Measurements from ENCODE around the gene PHF11. TPM values are rescaled to one million over a fixed set of nuclear protein-coding genes. Genes with fewer than 3 reads are reported as not detected.
A peak's percentile ranks its signal among the peaks of the same experiment; 100 is the strongest.

Gene PHF11
- total and polyA plus RNA-seq, 2 of the 13 experiments (the other 11 are each of a cell fraction or from before 2014, with no cell fraction given) = 15.8 to 22.0 TPM

DNA sequence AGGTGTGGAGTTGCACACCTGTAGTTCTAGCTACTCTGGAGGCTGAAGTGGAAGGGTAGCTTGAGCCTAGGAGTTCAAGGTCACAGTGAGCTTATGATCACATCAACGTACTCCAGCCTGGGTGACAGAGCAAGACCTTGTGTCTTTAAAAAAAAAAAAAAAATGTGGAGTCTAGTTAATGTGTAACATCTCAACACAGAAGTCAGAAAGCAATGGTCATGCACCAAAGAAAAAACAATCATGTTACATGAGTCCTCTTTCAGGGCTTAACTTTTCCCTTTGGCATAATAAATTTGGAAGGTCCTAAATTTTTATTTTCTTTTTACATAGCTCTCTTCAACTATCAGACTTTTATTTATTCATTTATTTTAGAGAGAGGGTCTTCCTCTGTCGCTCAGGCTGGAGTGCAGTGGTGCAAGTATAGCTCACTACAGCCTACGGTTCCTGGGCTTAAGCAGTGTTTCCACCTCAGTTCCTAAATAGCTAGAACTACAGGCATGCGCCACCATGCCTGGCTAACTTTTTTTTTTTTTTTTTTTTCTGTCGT lies 29.4 kb upstream of the PHF11 start (continued):
- TF ChIP-seq, protein P1, sequence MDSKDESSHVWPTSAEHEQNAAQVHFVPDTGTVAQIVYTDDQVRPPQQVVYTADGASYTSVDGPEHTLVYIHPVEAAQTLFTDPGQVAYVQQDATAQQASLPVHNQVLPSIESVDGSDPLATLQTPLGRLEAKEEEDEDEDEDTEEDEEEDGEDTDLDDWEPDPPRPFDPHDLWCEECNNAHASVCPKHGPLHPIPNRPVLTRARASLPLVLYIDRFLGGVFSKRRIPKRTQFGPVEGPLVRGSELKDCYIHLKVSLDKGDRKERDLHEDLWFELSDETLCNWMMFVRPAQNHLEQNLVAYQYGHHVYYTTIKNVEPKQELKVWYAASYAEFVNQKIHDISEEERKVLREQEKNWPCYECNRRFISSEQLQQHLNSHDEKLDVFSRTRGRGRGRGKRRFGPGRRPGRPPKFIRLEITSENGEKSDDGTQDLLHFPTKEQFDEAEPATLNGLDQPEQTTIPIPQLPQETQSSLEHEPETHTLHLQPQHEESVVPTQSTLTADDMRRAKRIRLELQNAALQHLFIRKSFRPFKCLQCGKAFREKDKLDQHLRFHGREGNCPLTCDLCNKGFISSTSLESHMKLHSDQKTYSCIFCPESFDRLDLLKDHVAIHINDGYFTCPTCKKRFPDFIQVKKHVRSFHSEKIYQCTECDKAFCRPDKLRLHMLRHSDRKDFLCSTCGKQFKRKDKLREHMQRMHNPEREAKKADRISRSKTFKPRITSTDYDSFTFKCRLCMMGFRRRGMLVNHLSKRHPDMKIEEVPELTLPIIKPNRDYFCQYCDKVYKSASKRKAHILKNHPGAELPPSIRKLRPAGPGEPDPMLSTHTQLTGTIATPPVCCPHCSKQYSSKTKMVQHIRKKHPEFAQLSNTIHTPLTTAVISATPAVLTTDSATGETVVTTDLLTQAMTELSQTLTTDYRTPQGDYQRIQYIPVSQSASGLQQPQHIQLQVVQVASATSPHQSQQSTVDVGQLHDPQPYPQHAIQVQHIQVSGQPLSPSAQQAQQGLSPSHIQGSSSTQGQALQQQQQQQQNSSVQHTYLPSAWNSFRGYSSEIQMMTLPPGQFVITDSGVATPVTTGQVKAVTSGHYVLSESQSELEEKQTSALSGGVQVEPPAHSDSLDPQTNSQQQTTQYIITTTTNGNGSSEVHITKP (CRISPR knock-in tag; IDR thresholded peaks at IDR 0.05; ENCODE audit: low read depth) = no peak
- TF ChIP-seq ZNF672 (CRISPR knock-in tag; IDR thresholded peaks at IDR 0.05) (no peak), MEF2D (CRISPR knock-in tag; IDR thresholded peaks at IDR 0.05) (no peak), HNF1A (IDR thresholded peaks at IDR 0.05; ENCODE audit: low read depth) (peak; percentile 98), HNF1A (CRISPR knock-in tag; IDR thresholded peaks at IDR 0.05; ENCODE audit: borderline replicate concordance) (peak; percentile 97), HNRNPH1 (optimal IDR thresholded peaks at IDR 0.05; ENCODE audit: low read depth, low read length) (no peak), ZNF792 (CRISPR knock-in tag; IDR thresholded peaks at IDR 0.05) (0 out of 2 replicates have a peak, but pooled peaks have one; percentile 7), NCOA5 (CRISPR knock-in tag; IDR thresholded peaks at IDR 0.05) (no peak), HDAC1 (CRISPR knock-in tag; IDR thresholded peaks at IDR 0.05) (0 out of 2 replicates have a peak, but pooled peaks have one; percentile 24), MAF1 (CRISPR knock-in tag; IDR thresholded peaks at IDR 0.05; ENCODE audit: borderline replicate concordance) (no peak), FOXJ3 (CRISPR knock-in tag; IDR thresholded peaks at IDR 0.05; ENCODE audit: borderline replicate concordance) (no peak), RARG (CRISPR knock-in tag; IDR thresholded peaks at IDR 0.05; ENCODE audit: low read depth) (no peak), ZNF230 (CRISPR knock-in tag; IDR thresholded peaks at IDR 0.05) (no peak), ZMYM3 (CRISPR knock-in tag; IDR thresholded peaks at IDR 0.05) (peak; percentile 52), NR1H2 (CRISPR knock-in tag; IDR thresholded peaks at IDR 0.05; ENCODE audit: borderline replicate concordance, low read depth) (no peak), ZNF589 (CRISPR knock-in tag; conservative IDR thresholded peaks at IDR 0.05) (no peak)
- TF ChIP-seq, protein P2, sequence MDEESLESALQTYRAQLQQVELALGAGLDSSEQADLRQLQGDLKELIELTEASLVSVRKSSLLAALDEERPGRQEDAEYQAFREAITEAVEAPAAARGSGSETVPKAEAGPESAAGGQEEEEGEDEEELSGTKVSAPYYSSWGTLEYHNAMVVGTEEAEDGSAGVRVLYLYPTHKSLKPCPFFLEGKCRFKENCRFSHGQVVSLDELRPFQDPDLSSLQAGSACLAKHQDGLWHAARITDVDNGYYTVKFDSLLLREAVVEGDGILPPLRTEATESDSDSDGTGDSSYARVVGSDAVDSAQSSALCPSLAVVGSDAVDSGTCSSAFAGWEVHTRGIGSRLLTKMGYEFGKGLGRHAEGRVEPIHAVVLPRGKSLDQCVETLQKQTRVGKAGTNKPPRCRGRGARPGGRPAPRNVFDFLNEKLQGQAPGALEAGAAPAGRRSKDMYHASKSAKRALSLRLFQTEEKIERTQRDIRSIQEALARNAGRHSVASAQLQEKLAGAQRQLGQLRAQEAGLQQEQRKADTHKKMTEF (CRISPR knock-in tag; IDR thresholded peaks at IDR 0.05) = no peak; the same call in 1 of the 2 replicates

Measured in HepG2 (cell line).